Activated naive CD8-positive, alpha-beta T cell treated with anti-CD3 and anti-CD28 coated beads, Interleukin-2, amount 10 ng/mL, durations not matched to agents 7 days and 5 days (primary cell): ENCODE data around the gene ADISSP. TPM values are rescaled to one million over a fixed set of nuclear protein-coding genes. Genes with fewer than 3 reads are reported as not detected.
A peak's percentile ranks its signal among the peaks of the same experiment; 100 is the strongest.

Experiments used
- ATAC-seq: fragments of 150-1000 bp; cut with Tn5 transposase; one replicate; pipeline ENCODE4 v1.10.0; 2021; ENCODE audit warnings: low read depth, moderate library complexity
- POLR2A ChIA-PET: fragments of 350-600 bp; sonication (Branson Sonifier 250); formaldehyde crosslinking; loops from one replicate; lab custom pipeline; 2021; ENCODE audit warnings: antibody characterized with exemption; lab: Charles Lee
- DNase-seq: peaks from one replicate; pipeline ENCODE4 v3.0.0; 2021
- H3K27ac Mint-ChIP-seq: one replicate; pipeline ENCODE4 v1.8.0; 2022; ENCODE audit warnings: mild to moderate bottlenecking, mixed read lengths
- H3K27me3 Mint-ChIP-seq: one replicate; pipeline ENCODE4 v1.8.0; 2022; ENCODE audit warnings: mild to moderate bottlenecking, moderate library complexity, mixed read lengths
- H3K36me3 Mint-ChIP-seq: one replicate; pipeline ENCODE4 v1.8.0; 2021; ENCODE audit warnings: mild to moderate bottlenecking, mixed read lengths
- H3K4me1 Mint-ChIP-seq: one replicate; pipeline ENCODE4 v1.8.0; 2021; ENCODE audit warnings: mixed read lengths
- H3K4me3 Mint-ChIP-seq: one replicate; pipeline ENCODE4 v1.8.0; 2022; ENCODE audit warnings: mild to moderate bottlenecking, moderate library complexity, mixed read lengths
- H3K9me3 Mint-ChIP-seq: one replicate; pipeline ENCODE4 v1.8.0; 2021; ENCODE audit warnings: mixed read lengths
- total RNA-seq, 2 experiments: library from RNA; stranded (reverse); gene quantifications; one replicate each; pipeline ENCODE4 v1.2.3, GENCODE V29; 2021

The ADISSP gene
- 10 to 100 TPM; 21.9 to 22.1 TPM for total RNA-seq

DNA sequence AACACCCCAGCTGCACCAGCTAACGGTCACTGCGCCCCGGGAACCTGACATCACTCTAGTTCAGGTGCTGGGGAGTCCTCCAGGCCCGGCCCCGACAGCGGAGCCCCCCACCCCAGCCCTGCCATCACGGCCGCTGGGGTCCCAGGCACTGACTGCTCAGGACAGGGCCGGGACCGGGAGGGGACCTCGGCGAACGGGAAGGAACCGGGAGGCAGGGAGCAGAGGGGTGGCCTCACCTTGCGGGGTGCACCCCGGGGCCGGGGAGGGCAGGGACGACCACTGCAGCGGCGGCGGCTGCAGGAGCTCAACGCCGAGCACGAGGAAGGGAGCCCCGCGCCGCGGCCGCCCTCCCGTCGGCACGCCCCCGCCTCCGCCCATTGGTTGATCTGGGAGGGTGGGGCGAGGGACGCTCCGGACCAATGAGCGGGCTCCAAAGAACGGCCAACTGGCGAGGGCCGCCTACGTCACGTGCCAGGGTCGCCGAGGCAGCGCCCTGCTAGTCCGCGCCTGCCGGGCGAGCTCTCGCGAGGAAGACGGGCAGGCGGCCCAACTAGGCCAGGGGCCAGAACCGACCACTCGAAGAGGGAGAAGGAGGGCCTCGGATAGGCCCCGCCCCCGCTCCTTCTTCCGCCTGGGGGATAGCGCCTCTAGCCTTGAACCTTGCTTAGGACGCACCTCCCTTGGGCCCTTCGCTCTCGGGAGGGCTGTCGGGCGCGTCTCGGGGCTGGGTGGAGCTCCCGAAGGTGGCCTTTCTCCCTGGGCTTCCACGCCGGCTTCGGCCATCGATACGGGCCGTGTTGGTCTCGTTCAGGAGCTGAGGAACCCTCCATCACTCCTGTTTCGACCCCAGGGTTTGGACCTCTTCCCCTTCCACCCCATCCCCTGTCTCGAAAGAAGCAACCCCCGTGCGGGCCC lies at the start of gene ADISSP:
TSS of gene ADISSP (minus strand) at position 327 of the 915 bp plus-strand sequence. CDS start 7,653 bp downstream, outside the sequence.
- Mint-ChIP-seq H3K9me3 (no peaks in the 10 kb centered on the region), H3K4me1 (peaks cover 17% of the 10 kb centered on the region), H3K27ac (peak within 1 kb of the TSS; percentile 93), H3K4me3 (peak within 1 kb of the TSS; percentile 91), H3K27me3 (peaks cover 11% of the 10 kb centered on the region), H3K36me3 (peaks cover 1% of the 10 kb centered on the region)
- DNase-seq (peak; percentile 98), ATAC-seq (peak; percentile 96)
- POLR2A ChIA-PET = interaction anchor here (0.9 to 3.8 kb wide), 10 partner anchors 9 to 53 kb away, joined by 3 to 53 read pairs (median 8); partner anchors contain the start of genes AP5S1, CDC25B, CENPB and SPEF1

DNA sequence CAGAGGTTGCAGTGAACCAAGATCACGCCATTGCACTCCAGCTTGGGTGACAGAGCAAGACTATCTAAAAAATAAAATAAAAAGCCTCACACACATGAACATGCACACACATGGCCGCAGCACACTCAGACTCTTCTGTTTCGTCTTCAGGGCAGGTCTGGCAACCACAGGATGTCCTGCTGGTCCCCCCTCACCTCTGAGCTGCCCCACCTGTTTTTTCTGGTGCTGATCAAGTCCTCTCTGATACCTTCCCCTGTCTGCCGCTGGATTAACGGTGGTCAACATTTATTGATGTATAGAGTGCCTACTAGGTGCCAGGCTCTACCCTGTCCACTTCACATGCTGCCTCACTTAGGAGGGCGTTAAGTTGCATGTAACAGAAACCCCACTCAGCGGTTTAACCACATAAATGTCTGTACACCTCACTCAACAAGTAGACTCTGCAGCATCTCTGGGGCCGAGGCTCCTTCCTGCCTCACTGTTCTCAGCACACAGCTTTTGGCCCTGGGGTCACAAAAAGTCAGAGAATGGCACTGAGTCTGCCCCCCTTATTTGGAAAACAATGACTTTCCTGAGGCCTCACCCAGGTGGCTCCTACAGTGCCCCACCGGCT lies 48.3 kb upstream of the ADISSP start:
- POLR2A ChIA-PET = interaction anchor here (0.6 to 2.3 kb wide), 6 partner anchors 11 to 90 kb away, joined by 4 to 15 read pairs (median 7); partner anchors contain the start of gene CENPB
- peaks cover 1% of the 10 kb centered on the region for H3K36me3 Mint-ChIP-seq
- H3K9me3 Mint-ChIP-seq = no peaks in the 10 kb centered on the region
- H3K27me3 Mint-ChIP-seq = no peaks in the 10 kb centered on the region
- DNase-seq (peak; percentile 66), ATAC-seq (peak; percentile 27)
- H3K27ac Mint-ChIP-seq = peak overlapping the region; percentile 98
- peaks cover 66% of the 10 kb centered on the region for H3K4me1 Mint-ChIP-seq
- peak overlapping the region; percentile 84 for H3K4me3 Mint-ChIP-seq

DNA sequence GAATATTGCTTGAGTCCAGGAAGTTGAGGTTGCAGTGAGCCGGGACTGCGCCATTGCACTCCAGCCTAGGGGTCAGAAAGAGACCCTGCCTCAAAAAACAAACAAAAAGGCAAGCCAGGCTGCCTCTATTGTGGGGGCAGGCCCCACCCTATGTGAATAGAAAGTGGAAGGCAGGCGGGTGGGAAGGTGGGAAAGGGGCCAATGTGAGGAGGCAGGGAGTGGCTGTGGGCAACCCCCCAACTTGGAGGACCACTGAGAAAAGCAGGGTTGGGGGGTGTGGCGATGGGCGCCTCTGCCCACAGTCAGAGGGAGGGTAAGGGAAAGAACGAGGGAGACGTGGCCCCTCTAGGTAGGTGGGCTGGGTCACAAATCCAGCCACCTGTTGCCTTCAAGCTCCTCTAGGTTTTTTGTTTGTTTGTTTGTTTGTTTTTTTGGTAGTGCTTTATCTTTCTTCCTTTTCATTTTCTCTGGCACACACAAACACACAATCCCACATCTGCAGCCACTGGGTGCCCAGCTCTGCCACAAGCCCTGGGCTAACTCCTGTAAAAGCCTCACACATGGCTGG lies 47.5 kb upstream of the ADISSP start:
- peak overlapping the region; percentile 84 for H3K4me3 Mint-ChIP-seq
- peaks cover 1% of the 10 kb centered on the region for H3K36me3 Mint-ChIP-seq
- DNase-seq (no peak), ATAC-seq (no peak)
- H3K9me3 Mint-ChIP-seq = no peaks in the 10 kb centered on the region
- peaks cover 71% of the 10 kb centered on the region for H3K4me1 Mint-ChIP-seq
- H3K27me3 Mint-ChIP-seq = no peaks in the 10 kb centered on the region
- POLR2A ChIA-PET = interaction anchor here (0.6 to 2.3 kb wide), 5 partner anchors 10 to 90 kb away, joined by 4 to 15 read pairs (median 6); partner anchors contain the start of gene CENPB
- peak overlapping the region; percentile 98 for H3K27ac Mint-ChIP-seq

DNA sequence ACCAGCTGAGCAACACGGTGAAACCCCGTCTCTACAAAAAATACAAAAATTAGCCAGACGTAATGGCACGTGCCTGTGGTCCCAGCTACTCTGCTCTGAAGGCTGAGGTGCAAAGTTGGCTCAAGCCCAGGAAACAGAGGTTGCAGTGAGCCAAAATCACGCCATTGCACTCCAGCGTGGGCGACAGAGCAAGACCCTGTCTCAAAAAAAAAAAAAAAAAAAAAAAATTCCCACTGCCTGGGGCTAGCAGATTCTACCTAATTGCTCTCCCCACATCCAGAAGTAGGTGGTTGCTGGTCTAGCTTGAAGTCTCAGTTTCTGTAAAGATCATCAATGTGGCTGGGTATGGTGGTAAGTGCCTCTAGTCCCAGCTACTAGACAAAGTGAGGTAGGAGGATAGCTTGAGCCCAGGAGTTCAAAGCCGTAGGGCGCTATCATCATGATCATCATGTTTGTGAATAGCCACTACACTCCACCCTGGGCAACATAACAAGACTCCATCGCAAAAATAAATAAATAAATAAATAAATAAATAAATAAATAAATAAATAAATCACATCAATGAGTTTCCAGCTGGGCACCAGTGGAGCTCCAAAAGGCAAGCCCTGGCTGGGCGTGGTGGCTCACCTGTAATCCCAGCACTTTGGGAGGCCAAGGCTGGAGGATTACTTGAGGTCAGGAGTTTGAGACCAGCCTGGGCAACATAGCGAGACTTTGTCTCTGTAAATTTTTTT lies 46.5 kb upstream of the ADISSP start:
- H3K4me3 Mint-ChIP-seq = peak overlapping the region; percentile 58
- no peak for ATAC-seq

DNA sequence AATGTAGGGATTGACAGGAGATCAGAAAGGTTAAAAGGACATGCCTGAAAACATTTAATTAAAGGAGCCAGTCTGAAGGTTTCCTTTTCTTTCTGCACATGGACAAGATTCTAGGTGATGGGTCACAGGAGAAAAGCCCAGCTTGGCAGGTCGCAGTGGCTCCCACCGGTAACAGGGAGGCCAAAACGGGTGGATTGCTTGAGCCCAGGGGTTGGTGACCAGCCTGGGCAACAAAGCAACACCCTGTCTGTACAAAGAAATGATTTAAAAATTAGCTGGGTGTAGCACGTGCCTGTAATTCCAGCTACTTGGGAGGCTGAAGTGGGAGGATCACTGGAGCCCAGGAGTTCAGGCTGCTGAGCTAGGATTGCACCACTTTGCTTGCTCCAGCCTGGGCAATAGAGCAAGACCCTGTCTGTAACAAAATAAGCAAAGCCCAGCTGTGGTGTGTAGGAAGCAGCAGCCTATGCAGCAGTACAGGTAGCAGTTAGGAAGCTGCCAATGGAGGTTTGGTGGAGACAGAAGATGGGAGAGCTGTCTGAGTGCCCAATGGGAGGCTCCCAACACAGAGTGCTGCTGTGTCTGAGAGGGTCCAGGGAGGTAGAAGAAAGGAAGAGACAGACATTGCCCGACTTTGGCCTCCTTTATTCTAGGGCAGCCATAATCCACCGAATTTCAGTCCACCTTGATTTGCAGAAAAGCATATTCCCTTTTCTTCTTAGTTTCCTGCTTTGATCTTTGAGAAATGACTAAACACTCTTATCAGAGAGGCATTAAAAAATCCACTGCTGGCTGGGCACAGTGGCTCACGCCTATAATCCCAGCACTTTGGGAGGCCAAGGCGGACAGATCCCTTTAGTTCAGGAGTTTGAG lies 45.7 kb upstream of the ADISSP start:
- ATAC-seq = no peak

More for the DNA sequence above, 46.5 kb upstream of the ADISSP start:
- POLR2A ChIA-PET = interaction anchor here (0.7 to 4.4 kb wide), 4 partner anchors 14 to 71 kb away, joined by 4 to 59 read pairs (median 6); partner anchors contain the start of gene CENPB
- H3K4me1 Mint-ChIP-seq = peaks cover 63% of the 10 kb centered on the region
- peak overlapping the region; percentile 94 for H3K27ac Mint-ChIP-seq
- H3K36me3 Mint-ChIP-seq = peaks cover 1% of the 10 kb centered on the region
- no peaks in the 10 kb centered on the region for H3K27me3 Mint-ChIP-seq
- no peak for DNase-seq
- no peaks in the 10 kb centered on the region for H3K9me3 Mint-ChIP-seq

DNA sequence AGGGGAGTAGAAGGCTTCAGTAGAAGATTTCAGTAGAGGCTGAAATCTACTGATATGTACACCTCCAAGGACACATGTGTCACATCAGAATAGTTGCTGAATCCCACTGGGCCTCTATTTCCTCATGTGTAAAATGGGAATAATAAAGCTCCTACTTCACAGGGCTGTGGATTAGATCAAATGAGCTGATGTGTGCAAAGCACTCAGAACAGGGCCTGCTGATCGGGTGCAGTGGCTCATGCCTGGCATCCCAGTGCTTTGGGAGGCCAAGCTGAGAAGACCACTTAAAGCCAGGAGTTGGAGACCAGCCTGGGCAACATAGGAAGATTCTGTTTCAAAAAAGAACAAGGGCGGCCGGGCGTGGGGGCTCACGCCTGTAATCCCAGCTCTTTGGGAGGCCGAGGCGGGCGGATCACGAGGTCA lies 44.7 kb upstream of the ADISSP start:
- DNase-seq (no peak), ATAC-seq (no peak)
- POLR2A ChIA-PET = interaction anchor here (0.6 to 4.4 kb wide), 5 partner anchors 8 to 27 kb away, joined by 3 to 59 read pairs (median 7); partner anchors contain the start of gene AP5S1
- peaks cover 53% of the 10 kb centered on the region for H3K4me1 Mint-ChIP-seq
- H3K27ac Mint-ChIP-seq = peak overlapping the region; percentile 94
- H3K4me3 Mint-ChIP-seq = peak overlapping the region; percentile 75
- H3K9me3 Mint-ChIP-seq = no peaks in the 10 kb centered on the region
- H3K27me3 Mint-ChIP-seq = no peaks in the 10 kb centered on the region
- H3K36me3 Mint-ChIP-seq = peaks cover 1% of the 10 kb centered on the region

More for the DNA sequence above, 45.7 kb upstream of the ADISSP start:
- H3K9me3 Mint-ChIP-seq = no peaks in the 10 kb centered on the region
- H3K36me3 Mint-ChIP-seq = peaks cover 1% of the 10 kb centered on the region
- DNase-seq = no peak
- no peaks in the 10 kb centered on the region for H3K27me3 Mint-ChIP-seq
- peaks cover 55% of the 10 kb centered on the region for H3K4me1 Mint-ChIP-seq
- H3K4me3 Mint-ChIP-seq = peak overlapping the region; percentile 58
- POLR2A ChIA-PET = interaction anchor here (0.7 to 4.4 kb wide), 4 partner anchors 13 to 71 kb away, joined by 4 to 59 read pairs (median 6); partner anchors contain the start of gene CENPB
- H3K27ac Mint-ChIP-seq = peak overlapping the region; percentile 94

DNA sequence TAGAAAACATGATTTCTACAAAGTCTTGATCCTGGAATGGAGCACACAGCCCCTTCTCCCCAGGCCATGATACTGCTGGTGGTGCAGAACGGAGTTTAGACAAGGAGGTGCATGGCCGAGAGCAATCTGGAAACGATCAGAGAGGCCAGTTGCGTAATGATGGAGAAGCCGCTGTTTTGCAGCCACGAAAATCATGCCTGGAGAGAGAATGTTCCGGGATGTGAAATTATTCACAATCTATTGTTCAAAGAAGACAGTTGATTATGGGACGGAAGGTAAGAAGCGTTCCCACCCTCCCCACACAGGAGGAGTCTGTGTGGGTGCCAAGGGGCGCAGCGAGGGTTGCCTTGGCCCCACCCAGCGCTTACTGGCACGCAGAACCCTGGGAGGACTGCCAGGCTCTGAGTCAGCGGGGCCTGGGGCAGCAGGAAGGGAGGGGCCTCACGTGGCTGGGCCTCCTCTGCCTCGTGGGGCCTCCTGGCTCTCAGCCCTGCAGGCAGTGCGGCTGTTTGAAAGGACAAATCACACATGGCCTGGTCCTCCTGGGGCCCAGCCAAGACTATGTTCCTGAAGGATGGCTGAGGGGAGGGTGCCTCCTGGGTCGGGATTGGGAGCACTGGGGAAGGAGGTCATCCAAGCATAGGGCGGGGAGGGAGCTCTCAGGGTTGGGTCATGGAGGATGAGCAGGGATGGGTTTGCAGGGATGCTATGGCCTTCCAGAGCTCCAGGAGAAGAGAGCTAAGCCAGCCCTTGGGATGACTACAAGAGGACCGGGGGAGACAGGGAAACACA lies 44.1 kb upstream of the ADISSP start:
- peak; percentile 77 for ATAC-seq
- DNase-seq = peak; percentile 81
- Mint-ChIP-seq H3K4me3 (peak overlapping the region; percentile 75), H3K4me1 (peaks cover 58% of the 10 kb centered on the region), H3K27me3 (no peaks in the 10 kb centered on the region), H3K36me3 (peaks cover 2% of the 10 kb centered on the region), H3K27ac (peak overlapping the region; percentile 94), H3K9me3 (no peaks in the 10 kb centered on the region)
- POLR2A ChIA-PET = interaction anchor here (0.7 to 4.4 kb wide), 7 partner anchors 9 to 36 kb away, joined by 3 to 59 read pairs (median 4); partner anchors contain the start of genes AP5S1 and CENPB

DNA sequence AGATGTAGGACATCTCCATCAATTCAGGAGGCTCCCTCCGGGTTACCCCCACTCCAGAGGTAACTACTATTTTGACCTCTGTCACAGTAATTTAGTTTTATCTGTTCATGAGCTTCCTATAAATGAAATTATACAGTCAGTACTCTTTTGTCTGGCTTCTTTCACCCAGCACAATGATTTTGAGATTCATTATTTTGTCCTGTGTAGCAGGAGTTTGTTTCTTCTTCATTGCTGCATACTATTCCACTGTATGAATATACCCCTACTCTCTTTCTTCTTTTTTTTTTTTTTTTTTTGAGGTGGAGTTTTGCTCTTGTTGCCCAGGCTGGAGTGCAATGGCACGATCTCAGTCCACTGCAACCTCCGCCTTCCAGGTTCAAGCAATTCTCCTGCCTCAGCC lies 41.0 kb upstream of the ADISSP start:
- POLR2A ChIA-PET = interaction anchor here (0.7 kb wide), 1 partner anchor 16 kb away, joined by 3 read pairs; no protein-coding TSS in a partner anchor
- H3K27ac Mint-ChIP-seq = no peak overlapping the region
- H3K36me3 Mint-ChIP-seq = peaks cover 26% of the 10 kb centered on the region

DNA sequence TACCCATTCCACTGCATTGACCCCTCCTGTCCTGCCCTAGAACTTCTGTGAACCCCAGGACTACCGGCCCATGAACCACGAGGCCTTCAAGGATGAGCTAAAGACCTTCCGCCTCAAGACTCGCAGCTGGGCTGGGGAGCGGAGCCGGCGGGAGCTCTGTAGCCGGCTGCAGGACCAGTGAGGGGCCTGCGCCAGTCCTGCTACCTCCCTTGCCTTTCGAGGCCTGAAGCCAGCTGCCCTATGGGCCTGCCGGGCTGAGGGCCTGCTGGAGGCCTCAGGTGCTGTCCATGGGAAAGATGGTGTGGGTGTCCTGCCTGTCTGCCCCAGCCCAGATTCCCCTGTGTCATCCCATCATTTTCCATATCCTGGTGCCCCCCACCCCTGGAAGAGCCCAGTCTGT lies 37.2 kb upstream of the ADISSP start:
- peaks cover 41% of the 10 kb centered on the region for H3K36me3 Mint-ChIP-seq
- peak overlapping the region; percentile 4 for H3K27ac Mint-ChIP-seq

More for the DNA sequence above, 41.0 kb upstream of the ADISSP start:
- Mint-ChIP-seq H3K27me3 (no peaks in the 10 kb centered on the region), H3K9me3 (no peaks in the 10 kb centered on the region), H3K4me3 (no peak overlapping the region), H3K4me1 (peaks cover 58% of the 10 kb centered on the region)
- no peak for ATAC-seq
- no peak for DNase-seq

DNA sequence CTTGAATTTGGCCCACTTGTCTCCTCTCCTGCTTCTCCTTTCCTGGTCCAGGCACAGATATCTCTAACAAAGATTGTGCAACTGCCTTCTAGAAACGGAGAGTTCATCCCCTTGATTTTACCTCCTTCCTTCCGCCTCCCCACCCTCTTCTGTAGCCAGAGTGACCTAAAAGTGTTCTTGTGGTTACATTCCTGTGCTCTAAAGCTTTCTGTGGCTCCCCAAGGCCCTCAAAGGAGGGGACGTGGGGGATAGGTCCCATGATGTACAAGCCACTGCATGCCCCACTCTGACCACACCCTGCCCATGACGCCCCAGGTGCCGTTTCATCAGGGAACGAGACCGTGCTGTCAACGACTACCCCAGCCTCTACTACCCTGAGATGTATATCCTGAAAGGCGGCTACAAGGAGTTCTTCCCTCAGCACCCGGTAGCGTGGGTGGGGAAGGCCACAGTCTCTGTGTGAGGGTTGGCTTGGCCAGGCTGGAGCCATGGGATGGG lies 36.8 kb upstream of the ADISSP start:
- peak overlapping the region; percentile 58 for H3K27ac Mint-ChIP-seq
- H3K36me3 Mint-ChIP-seq = peaks cover 45% of the 10 kb centered on the region
- peaks cover 46% of the 10 kb centered on the region for H3K4me1 Mint-ChIP-seq
- ATAC-seq = no peak
- DNase-seq = no peak
- no peak overlapping the region for H3K4me3 Mint-ChIP-seq
- no peaks in the 10 kb centered on the region for H3K9me3 Mint-ChIP-seq
- POLR2A ChIA-PET = interaction anchor here (0.9 to 1.1 kb wide), 2 partner anchors 11 to 16 kb away, joined by 3 to 6 read pairs; partner anchors contain the start of gene AP5S1
- H3K27me3 Mint-ChIP-seq = no peaks in the 10 kb centered on the region

More for the DNA sequence above, 37.2 kb upstream of the ADISSP start:
- no peaks in the 10 kb centered on the region for H3K27me3 Mint-ChIP-seq
- peaks cover 42% of the 10 kb centered on the region for H3K4me1 Mint-ChIP-seq
- H3K9me3 Mint-ChIP-seq = no peaks in the 10 kb centered on the region
- no peak for ATAC-seq
- POLR2A ChIA-PET = interaction anchor here (0.9 to 1.1 kb wide), 2 partner anchors 11 to 16 kb away, joined by 3 to 6 read pairs; partner anchors contain the start of gene AP5S1
- no peak overlapping the region for H3K4me3 Mint-ChIP-seq
- no peak for DNase-seq
